PFSK-1 (cell line): ENCODE data around the gene OLFM2.

ENCODE experiments used
- FOXP2 ChIP-seq: optimal IDR thresholded peaks from 2 replicates; pipeline ENCODE3; 2011; ENCODE audit warnings: borderline replicate concordance, control low read depth, inconsistent platforms; ENCODE audit not compliant: insufficient read depth; ENCODE audit errors: extremely low read length, extremely low read depth
- POLR2AphosphoS5 ChIP-seq: IDR thresholded peaks from 2 replicates; pipeline ENCODE4 v1.6.1; 2012; ENCODE audit warnings: low read depth, mild to moderate bottlenecking, control low read depth, low read length, moderate library complexity
- SIN3A ChIP-seq: IDR thresholded peaks from 2 replicates; pipeline ENCODE4 v1.6.1; 2012; ENCODE audit warnings: mild to moderate bottlenecking, low read length, moderate library complexity, borderline replicate concordance; ENCODE audit not compliant: insufficient read depth
- TAF1 ChIP-seq: IDR thresholded peaks from 2 replicates; pipeline ENCODE4 v1.6.1; 2012; ENCODE audit warnings: low read length, control low read depth, borderline replicate concordance; ENCODE audit not compliant: insufficient read depth
- TF ChIP-seq, protein P1 (sequence below), 2 experiments: IDR thresholded peaks; 2 replicates each; pipeline versions ENCODE4 v1.6.1 to v1.8.0; 2011 to 2012; ENCODE audit warnings: low read depth in 2 of 2, low read length in 2 of 2, control low read depth in 1 of 2, inconsistent platforms in 1 of 2, mild to moderate bottlenecking in 1 of 2, moderate library complexity in 1 of 2; ENCODE audit not compliant: insufficient read depth in 1 of 2

OLFM2 gene

DNA sequence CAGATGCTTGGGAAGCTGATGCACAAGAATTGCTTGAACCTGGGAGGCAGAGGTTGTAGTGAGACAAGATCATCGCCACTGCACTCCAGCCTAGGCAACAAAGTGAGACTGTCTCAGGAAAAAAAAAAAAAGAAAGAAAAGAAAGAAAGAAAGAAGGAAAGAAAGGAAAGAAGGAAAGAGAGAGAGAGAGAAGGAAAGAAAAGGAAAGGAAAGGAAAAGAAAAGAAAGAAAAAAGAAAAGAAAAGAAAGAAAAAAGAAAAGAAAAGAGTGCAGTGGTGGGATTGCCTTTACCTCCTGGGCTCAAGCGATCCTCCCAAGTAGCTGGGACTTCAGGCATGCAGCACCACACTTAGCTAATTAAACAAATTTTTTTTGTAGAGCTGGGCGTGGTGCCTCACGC is 12.9 kb downstream of the OLFM2 start:
- no peak for TF ChIP-seq POLR2AphosphoS5
- TF ChIP-seq TAF1 = no peak
- TF ChIP-seq SIN3A = no peak
- TF ChIP-seq, protein P1, sequence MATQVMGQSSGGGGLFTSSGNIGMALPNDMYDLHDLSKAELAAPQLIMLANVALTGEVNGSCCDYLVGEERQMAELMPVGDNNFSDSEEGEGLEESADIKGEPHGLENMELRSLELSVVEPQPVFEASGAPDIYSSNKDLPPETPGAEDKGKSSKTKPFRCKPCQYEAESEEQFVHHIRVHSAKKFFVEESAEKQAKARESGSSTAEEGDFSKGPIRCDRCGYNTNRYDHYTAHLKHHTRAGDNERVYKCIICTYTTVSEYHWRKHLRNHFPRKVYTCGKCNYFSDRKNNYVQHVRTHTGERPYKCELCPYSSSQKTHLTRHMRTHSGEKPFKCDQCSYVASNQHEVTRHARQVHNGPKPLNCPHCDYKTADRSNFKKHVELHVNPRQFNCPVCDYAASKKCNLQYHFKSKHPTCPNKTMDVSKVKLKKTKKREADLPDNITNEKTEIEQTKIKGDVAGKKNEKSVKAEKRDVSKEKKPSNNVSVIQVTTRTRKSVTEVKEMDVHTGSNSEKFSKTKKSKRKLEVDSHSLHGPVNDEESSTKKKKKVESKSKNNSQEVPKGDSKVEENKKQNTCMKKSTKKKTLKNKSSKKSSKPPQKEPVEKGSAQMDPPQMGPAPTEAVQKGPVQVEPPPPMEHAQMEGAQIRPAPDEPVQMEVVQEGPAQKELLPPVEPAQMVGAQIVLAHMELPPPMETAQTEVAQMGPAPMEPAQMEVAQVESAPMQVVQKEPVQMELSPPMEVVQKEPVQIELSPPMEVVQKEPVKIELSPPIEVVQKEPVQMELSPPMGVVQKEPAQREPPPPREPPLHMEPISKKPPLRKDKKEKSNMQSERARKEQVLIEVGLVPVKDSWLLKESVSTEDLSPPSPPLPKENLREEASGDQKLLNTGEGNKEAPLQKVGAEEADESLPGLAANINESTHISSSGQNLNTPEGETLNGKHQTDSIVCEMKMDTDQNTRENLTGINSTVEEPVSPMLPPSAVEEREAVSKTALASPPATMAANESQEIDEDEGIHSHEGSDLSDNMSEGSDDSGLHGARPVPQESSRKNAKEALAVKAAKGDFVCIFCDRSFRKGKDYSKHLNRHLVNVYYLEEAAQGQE (IDR thresholded peaks at IDR 0.05; ENCODE audit: insufficient read depth in 1 of 2, low read depth in 2 of 2, low read length in 2 of 2) = no peak
- no peak for TF ChIP-seq FOXP2

DNA sequence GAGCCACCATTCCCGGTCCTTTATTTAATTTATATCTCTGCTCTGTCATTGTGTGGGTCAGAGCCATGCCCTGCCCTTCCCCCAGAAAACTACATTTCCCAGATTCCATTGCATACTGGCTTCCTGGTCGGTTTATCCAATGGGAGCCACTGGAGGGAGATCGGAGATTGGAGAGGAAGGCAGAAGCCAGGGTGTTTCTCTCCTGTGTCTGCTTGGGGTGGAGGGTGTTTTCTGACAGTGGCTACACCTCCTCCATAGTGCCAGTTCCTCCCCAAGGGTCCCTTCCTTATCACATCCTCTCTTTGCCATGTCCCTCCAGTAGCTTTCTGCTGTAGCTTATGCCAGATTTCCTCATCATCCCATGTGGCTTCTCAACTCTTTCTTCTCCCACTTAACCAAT is 19.0 kb downstream of the OLFM2 start:
- no peak for TF ChIP-seq TAF1
- peak; percentile 42; the same call in 1 of the 2 replicates for TF ChIP-seq POLR2AphosphoS5
- no peak for TF ChIP-seq FOXP2
- TF ChIP-seq SIN3A = no peak
- TF ChIP-seq, protein P1 (IDR thresholded peaks at IDR 0.05; ENCODE audit: insufficient read depth in 1 of 2, low read depth in 2 of 2, low read length in 2 of 2) = no peak

DNA sequence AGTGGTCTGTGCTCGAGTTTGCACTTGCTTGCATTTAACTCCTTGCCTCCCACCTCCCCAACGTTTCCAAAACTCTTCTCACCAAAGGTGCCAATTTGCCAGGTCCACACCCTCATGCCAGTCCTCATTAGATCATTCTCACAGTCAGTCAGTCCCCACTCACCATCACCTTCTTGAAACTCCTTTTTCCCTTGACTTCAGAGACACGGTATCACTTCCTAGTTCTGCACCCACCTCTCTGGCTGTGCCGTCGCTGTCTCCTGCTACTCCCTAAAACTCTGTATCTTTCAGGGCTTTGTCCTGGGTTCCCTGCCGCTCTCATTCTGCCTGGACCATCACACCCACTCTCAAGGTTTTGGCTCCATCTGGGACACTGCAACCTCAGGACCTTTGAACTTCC is 19.6 kb downstream of the OLFM2 start:
- TF ChIP-seq FOXP2 (no peak), TAF1 (no peak), SIN3A (no peak), POLR2AphosphoS5 (no peak)
- TF ChIP-seq, protein P1 (IDR thresholded peaks at IDR 0.05; ENCODE audit: insufficient read depth in 1 of 2, low read depth in 2 of 2, low read length in 2 of 2) = no peak

DNA sequence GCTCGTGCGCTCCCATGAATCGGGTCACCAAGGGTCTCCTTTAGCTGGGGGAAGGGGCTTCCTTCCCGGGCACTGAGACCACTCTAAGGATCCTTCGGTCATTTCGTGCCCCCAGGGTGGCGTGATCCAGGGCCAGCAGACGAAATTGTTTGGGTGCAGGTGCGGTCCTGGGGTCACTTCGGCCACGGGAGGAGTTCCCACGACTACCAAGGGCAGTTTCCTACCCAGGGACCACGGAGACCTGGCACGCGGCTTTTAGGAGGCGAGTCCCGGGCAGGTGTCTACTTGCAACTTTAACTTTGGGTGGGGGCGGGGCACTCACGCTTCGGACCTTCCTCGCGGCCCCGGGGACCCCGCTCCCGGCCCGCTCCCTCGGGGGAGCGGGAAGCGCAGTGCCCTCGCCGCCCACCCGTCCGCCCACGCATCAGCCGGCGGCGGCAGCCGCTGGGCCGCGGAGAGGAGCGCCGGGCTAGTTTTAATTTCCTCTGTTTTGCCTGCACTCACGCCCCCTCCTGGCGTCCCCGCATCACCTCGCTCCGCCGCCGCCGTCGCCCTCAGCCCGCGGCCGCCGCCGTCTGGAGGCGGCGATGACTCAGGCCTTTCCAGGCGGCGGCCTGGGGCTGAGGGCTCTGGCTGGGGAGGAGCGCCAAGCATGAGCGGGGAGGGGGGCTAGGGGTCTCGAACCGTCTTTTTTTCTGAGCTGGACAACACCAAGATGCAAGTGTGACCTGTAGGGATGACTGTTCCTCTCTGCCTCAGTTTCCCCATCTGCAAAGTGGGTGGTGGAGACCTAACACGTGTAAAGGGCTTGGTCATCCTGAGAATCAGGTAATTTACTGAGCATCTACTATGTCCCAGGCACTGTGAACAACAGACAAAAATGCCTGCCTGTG is 21.8 kb downstream of the OLFM2 start:
- TF ChIP-seq FOXP2 (peak; percentile 60), SIN3A (no peak), POLR2AphosphoS5 (no peak; the same call in 1 of the 2 replicates)

DNA sequence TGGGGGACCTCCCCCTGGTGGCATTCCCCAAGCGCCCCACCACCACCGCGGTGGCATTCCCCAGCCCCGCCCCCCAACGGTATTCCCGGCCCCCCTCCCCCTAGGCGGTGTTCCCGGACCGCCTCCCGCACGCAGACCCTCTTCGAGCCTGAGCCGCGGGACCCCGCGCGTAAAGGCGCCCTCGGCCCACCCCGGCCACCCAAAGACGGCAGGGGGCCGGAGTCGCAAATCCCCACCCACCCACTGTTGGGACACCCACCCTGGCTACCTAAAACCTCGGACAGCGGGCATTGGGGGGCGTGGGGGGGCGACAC is 22.4 kb downstream of the OLFM2 start:
- TF ChIP-seq SIN3A = no peak
- TF ChIP-seq, protein P1 (IDR thresholded peaks at IDR 0.05; ENCODE audit: insufficient read depth in 1 of 2, low read depth in 2 of 2, low read length in 2 of 2) = no peak
- no peak for TF ChIP-seq POLR2AphosphoS5
- TF ChIP-seq FOXP2 = no peak
- no peak for TF ChIP-seq TAF1
